SK-N-MC (cell line): ENCODE results near the gene DICER1.

ENCODE experiments used
- EZH2 ChIP-seq: fragments of 200-600 bp; sonication (generic); IDR thresholded peaks from one replicate; pipeline ENCODE4 v1.6.1; 2017; ENCODE audit warnings: antibody characterized with exemption
- POLR2AphosphoS5 ChIP-seq: IDR thresholded peaks from 2 replicates; pipeline ENCODE4 v1.6.1; 2012; ENCODE audit warnings: mild to moderate bottlenecking, low read depth, low read length, borderline replicate concordance

GRCh38 chr14:95113476-95113875, 43.9 kb downstream of the DICER1 start:
- TF ChIP-seq EZH2 (no peak), POLR2AphosphoS5 (no peak)
